Measurements from ENCODE around the gene RABGEF1. TPM values are rescaled to one million over a fixed set of nuclear protein-coding genes. Genes with fewer than 3 reads are reported as not detected.
"Not testable (repeated sequence)": the region's sequence is repeated elsewhere in the genome, so short reads cannot be mapped to it uniquely, and the experiment has no call there.

Gene RABGEF1
- polyA plus RNA-seq, 3 donors: 13.6 to 17.3 (median 17.1) TPM

DNA sequence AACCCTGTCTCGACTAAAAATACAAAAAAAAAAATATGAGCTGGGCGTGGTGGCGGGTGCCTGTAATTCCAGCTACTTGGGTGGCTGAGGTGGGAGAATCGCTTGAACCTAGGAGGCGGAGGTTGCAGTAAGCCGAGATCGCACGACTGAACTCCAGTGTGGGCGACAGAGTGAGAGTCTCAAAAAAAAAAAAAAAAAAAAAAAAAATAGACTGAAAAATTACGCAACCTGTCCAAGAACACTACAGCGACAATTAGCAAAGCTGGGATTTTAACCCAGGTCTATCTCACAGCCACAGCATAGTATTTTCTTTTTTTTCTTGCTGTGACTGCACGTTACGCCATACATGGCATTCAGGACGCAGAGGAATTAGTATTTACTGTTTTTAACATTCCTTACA is 1.1 kb upstream of the RABGEF1 start:
- WGBS (ENCODE audit: insufficient coverage): 100% methylated on average over 2 of the region's 14 CpGs

DNA sequence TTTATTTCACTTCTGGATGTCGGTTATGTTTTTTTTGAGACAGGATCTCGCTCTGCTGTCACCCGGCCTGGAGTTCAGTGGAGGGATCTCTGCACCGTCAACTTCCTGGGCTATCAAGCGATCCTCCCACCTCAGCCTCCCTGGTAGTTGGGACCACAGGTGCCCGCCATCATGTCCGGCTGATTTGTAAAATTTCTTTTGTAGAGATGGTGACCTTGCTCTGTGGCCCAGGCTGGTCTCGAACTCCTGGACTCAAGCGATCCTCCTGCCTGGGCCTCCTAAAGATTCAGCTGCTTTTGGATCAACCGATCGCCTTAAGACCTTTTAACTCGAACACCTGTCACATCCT is 606 bp upstream of the RABGEF1 start:
- Histone ChIP-seq H3K4me3 (replicated peaks in 1 of 3; ENCODE audit: low read depth in 2 of 3, low read length in 3 of 3) (peak overlapping the region; percentile 77 to 97 (median 79)), H3K79me2 (ENCODE audit: insufficient read depth, low read length) (peaks cover 59% of the 10 kb centered on the region), H3K4me1 (ENCODE audit: control insufficient read depth in 1 of 2, insufficient read depth in 2 of 2, low read length in 2 of 2) (peaks cover 14 to 24% of the 10 kb centered on the region in 2 donors), H4K20me1 (ENCODE audit: insufficient read depth, low read length) (peaks cover 32% of the 10 kb centered on the region), H3K9me3 (replicated peaks in 1 of 2; ENCODE audit: control insufficient read depth in 1 of 2, insufficient read depth in 1 of 2, low read length in 2 of 2) (peaks cover 7 to 8% of the 10 kb centered on the region in 2 donors), H3K27me3 (ENCODE audit: control insufficient read depth in 2 of 2, insufficient read depth in 2 of 2, low read length in 2 of 2) (no peaks in the 10 kb centered on the region), H3K4me2 (replicated peaks; ENCODE audit: extremely low read depth, low read length, poor library complexity, severe bottlenecking) (peak overlapping the region; percentile 89), H3K27ac (ENCODE audit: low read depth in 1 of 2, low read length in 2 of 2) (peak overlapping the region; percentile 97 to 99), H3K9ac (ENCODE audit: insufficient read depth, low read length, poor library complexity, severe bottlenecking) (peak overlapping the region; percentile 98), H3K36me3 (replicated peaks in 1 of 2; ENCODE audit: control insufficient read depth in 1 of 2, insufficient read depth in 2 of 2, low read length in 2 of 2) (peaks cover 0 to 13% of the 10 kb centered on the region in 2 donors), H2AFZ (ENCODE audit: insufficient read depth, low read depth, low read length, poor library complexity, severe bottlenecking) (peak overlapping the region; percentile 59)
- peak overlapping the region; percentile 91 to 95 for H3K4me3 Mint-ChIP-seq
- peaks cover 17 to 46% of the 10 kb centered on the region in 2 donors for H3K36me3 Mint-ChIP-seq
- 17% methylated on average over 9 of the region's 12 CpGs for WGBS (ENCODE audit: insufficient coverage)
- H3K9me3 Mint-ChIP-seq: peaks cover 7 to 14% (median 9%) of the 10 kb centered on the region in 7 donors
- H3K27ac Mint-ChIP-seq: peak overlapping the region; percentile 97 to 99 (median 98)
- H3K4me1 Mint-ChIP-seq: peaks cover 29% of the 10 kb centered on the region
- peak in 1 of 3 donors; percentile 25 for DNase-seq
- intact Hi-C loops (cut with micrococcal nuclease): loop anchor here (2.0 to 10.0 kb wide), 4 partner anchors 19 to 102 kb away; no protein-coding TSS in a partner anchor
- peaks cover 0 to 2% (median 2%) of the 10 kb centered on the region in 3 donors for H3K27me3 Mint-ChIP-seq (ENCODE audit: low read depth in 3 of 3)
- TF ChIP-seq, protein P1, sequence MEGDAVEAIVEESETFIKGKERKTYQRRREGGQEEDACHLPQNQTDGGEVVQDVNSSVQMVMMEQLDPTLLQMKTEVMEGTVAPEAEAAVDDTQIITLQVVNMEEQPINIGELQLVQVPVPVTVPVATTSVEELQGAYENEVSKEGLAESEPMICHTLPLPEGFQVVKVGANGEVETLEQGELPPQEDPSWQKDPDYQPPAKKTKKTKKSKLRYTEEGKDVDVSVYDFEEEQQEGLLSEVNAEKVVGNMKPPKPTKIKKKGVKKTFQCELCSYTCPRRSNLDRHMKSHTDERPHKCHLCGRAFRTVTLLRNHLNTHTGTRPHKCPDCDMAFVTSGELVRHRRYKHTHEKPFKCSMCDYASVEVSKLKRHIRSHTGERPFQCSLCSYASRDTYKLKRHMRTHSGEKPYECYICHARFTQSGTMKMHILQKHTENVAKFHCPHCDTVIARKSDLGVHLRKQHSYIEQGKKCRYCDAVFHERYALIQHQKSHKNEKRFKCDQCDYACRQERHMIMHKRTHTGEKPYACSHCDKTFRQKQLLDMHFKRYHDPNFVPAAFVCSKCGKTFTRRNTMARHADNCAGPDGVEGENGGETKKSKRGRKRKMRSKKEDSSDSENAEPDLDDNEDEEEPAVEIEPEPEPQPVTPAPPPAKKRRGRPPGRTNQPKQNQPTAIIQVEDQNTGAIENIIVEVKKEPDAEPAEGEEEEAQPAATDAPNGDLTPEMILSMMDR (IDR thresholded peaks at IDR 0.05): no peak

More for the DNA sequence above, 1.1 kb upstream of the RABGEF1 start:
- H3K27me3 Mint-ChIP-seq (ENCODE audit: low read depth in 3 of 3): peaks cover 0 to 2% (median 2%) of the 10 kb centered on the region in 3 donors
- Histone ChIP-seq H3K27ac (ENCODE audit: low read depth in 1 of 2, low read length in 2 of 2) (peak overlapping the region; percentile 97 to 99), H3K4me2 (replicated peaks; ENCODE audit: extremely low read depth, low read length, poor library complexity, severe bottlenecking) (peak overlapping the region; percentile 89), H4K20me1 (ENCODE audit: insufficient read depth, low read length) (peaks cover 27% of the 10 kb centered on the region), H3K4me3 (replicated peaks in 1 of 3; ENCODE audit: low read depth in 2 of 3, low read length in 3 of 3) (peak overlapping the region; percentile 77 to 97 (median 79)), H3K36me3 (replicated peaks in 1 of 2; ENCODE audit: control insufficient read depth in 1 of 2, insufficient read depth in 2 of 2, low read length in 2 of 2) (peaks cover 0 to 13% of the 10 kb centered on the region in 2 donors), H2AFZ (ENCODE audit: insufficient read depth, low read depth, low read length, poor library complexity, severe bottlenecking) (no peak overlapping the region), H3K9ac (ENCODE audit: insufficient read depth, low read length, poor library complexity, severe bottlenecking) (peak overlapping the region; percentile 98), H3K79me2 (ENCODE audit: insufficient read depth, low read length) (peaks cover 55% of the 10 kb centered on the region), H3K9me3 (replicated peaks in 1 of 2; ENCODE audit: control insufficient read depth in 1 of 2, insufficient read depth in 1 of 2, low read length in 2 of 2) (peaks cover 7 to 8% of the 10 kb centered on the region in 2 donors), H3K4me1 (ENCODE audit: control insufficient read depth in 1 of 2, insufficient read depth in 2 of 2, low read length in 2 of 2) (peaks cover 14 to 24% of the 10 kb centered on the region in 2 donors), H3K27me3 (ENCODE audit: control insufficient read depth in 2 of 2, insufficient read depth in 2 of 2, low read length in 2 of 2) (no peaks in the 10 kb centered on the region)
- peaks cover 16 to 45% of the 10 kb centered on the region in 2 donors for H3K36me3 Mint-ChIP-seq
- peak overlapping the region; percentile 91 to 95 for H3K4me3 Mint-ChIP-seq
- peaks cover 29% of the 10 kb centered on the region for H3K4me1 Mint-ChIP-seq
- TF ChIP-seq, protein P1 (IDR thresholded peaks at IDR 0.05): no peak
- peak overlapping the region; percentile 97 to 99 (median 98) for H3K27ac Mint-ChIP-seq
- peaks cover 7 to 14% (median 9%) of the 10 kb centered on the region in 7 donors for H3K9me3 Mint-ChIP-seq
- DNase-seq: peak in 2 of 3 donors; percentile 26 to 46
- intact Hi-C loops (cut with micrococcal nuclease): loop anchor here (5.0 to 10.0 kb wide), 2 partner anchors 55 to 57 kb away; no protein-coding TSS in a partner anchor

DNA sequence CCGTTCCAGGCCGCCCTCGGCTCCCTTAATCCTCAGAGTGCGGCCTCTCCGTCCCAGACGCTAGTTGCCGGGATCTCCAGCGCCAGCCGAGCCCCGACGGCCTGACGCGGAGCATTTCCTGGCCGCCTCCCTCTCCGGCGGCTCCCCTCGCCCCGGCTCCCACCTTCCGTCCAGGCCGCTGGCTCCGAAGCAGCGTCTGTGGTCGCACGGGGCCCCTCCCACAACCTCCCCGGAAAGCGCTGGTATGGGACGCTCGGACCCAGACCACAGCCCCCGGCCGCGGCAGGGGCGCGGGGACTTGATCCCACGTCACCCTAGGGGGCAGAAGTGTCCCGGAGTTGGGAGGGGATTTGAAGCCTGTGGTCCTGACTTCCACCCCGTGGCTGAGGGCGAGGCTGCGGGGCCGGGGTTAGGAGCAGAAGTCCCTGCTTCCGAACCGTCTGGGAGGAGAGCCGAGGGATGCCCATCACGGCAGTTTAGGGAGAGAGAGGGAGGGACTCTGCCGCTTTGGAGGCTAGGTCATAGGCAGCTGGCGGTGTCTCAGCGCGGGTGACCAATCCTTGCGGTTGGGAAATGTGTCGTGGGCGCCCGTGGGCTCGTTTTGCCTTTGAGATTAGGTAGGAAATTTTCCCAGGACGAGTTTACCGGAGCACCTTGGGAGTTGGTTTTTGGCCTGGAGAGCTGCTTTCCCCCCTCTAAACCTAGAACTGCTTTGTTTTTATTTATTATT is 612 bp downstream of the RABGEF1 start:
- H3K4me3 ChIP-seq (replicated peaks in 1 of 3; ENCODE audit: low read depth in 2 of 3, low read length in 3 of 3): peak overlapping the region; percentile 77 to 97 (median 79)
- peak; percentile 17 to 54 (median 34) for DNase-seq
- intact Hi-C loops (cut with micrococcal nuclease): loop anchor here in 1 of 2 donors (2.0 to 5.0 kb wide), 2 partner anchors 18 to 101 kb away; no protein-coding TSS in a partner anchor
- Mint-ChIP-seq H3K27ac (peak overlapping the region; percentile 97 to 99 (median 98)), H3K4me3 (peak overlapping the region; percentile 91 to 95), H3K4me1 (peaks cover 29% of the 10 kb centered on the region), H3K36me3 (peaks cover 11 to 46% of the 10 kb centered on the region in 2 donors)
- H4K20me1 ChIP-seq (ENCODE audit: insufficient read depth, low read length): peaks cover 44% of the 10 kb centered on the region
- H3K9me3 ChIP-seq (replicated peaks in 1 of 2; ENCODE audit: control insufficient read depth in 1 of 2, insufficient read depth in 1 of 2, low read length in 2 of 2); H3K27me3 ChIP-seq (ENCODE audit: control insufficient read depth in 2 of 2, insufficient read depth in 2 of 2, low read length in 2 of 2); H3K27me3 Mint-ChIP-seq (ENCODE audit: low read depth in 3 of 3); H3K9me3 Mint-ChIP-seq; H3K36me3 ChIP-seq (replicated peaks in 1 of 2; ENCODE audit: control insufficient read depth in 1 of 2, insufficient read depth in 2 of 2, low read length in 2 of 2): not testable (repeated sequence)
- H3K79me2 ChIP-seq (ENCODE audit: insufficient read depth, low read length): peaks cover 71% of the 10 kb centered on the region
- peak overlapping the region; percentile 98 for H3K9ac ChIP-seq (ENCODE audit: insufficient read depth, low read length, poor library complexity, severe bottlenecking)
- H3K27ac ChIP-seq (ENCODE audit: low read depth in 1 of 2, low read length in 2 of 2): peak overlapping the region; percentile 97 to 99
- H3K4me2 ChIP-seq (replicated peaks; ENCODE audit: extremely low read depth, low read length, poor library complexity, severe bottlenecking): peak overlapping the region; percentile 89
- 0% methylated on average over 30 of the region's 54 CpGs for whole genome bisulfite sequencing (ENCODE audit: insufficient coverage)
- peak overlapping the region; percentile 41 for H2AFZ ChIP-seq (ENCODE audit: insufficient read depth, low read depth, low read length, poor library complexity, severe bottlenecking)
- peaks cover 14 to 24% of the 10 kb centered on the region in 2 donors for H3K4me1 ChIP-seq (ENCODE audit: control insufficient read depth in 1 of 2, insufficient read depth in 2 of 2, low read length in 2 of 2)
